B cell (primary cell): ENCODE results near the gene PIN4. TPM values are rescaled to one million over a fixed set of nuclear protein-coding genes. Genes with fewer than 3 reads are reported as not detected.

Experiments
- ATAC-seq: fragments of 200-7000 bp; cut with Tn5 transposase; one replicate; pipeline ENCODE4 v1.10.0; 2021; ENCODE audit warnings: low read depth, mild to moderate bottlenecking, moderate number of reproducible peaks, moderate library complexity
- CTCF ChIA-PET: fragments of 350-600 bp; sonication (Branson Sonifier 250); formaldehyde crosslinking; loops from one replicate; lab custom pipeline; 2021; ENCODE audit warnings: antibody characterized with exemption, inconsistent platforms; lab: Charles Lee
- POLR2A ChIA-PET: fragments of 350-600 bp; sonication (Branson Sonifier 250); formaldehyde crosslinking; loops from one replicate; lab custom pipeline; 2021; ENCODE audit warnings: antibody characterized with exemption; lab: Charles Lee
- DNase-seq: peaks from one replicate; pipeline ENCODE4 v3.0.0; 2013
- H2AFZ ChIP-seq: 2 replicates; pipeline ENCODE4 v1.6.1; 2012; ENCODE audit warnings: mild to moderate bottlenecking, low read depth, low read length; ENCODE audit not compliant: insufficient read depth, poor library complexity, severe bottlenecking
- H3K27ac ChIP-seq, 2 donors: 1 replicate in 1 of 2; 2 replicates in 1 of 2; pipeline ENCODE4 v1.5.1; 2012 to 2013; ENCODE audit warnings: low read length in 2 of 2, mild to moderate bottlenecking in 2 of 2, moderate library complexity in 1 of 2
- H3K27me3 ChIP-seq, 4 experiments: fragments of 200-600 bp in 1 of 4; sonication (generic) in 1 of 4; replicated peaks in 1 of 4; 1 replicate in 2 of 4; 2 replicates in 2 of 4; pipeline versions ENCODE4 v1.6.1 to v1.7.0; 2013 to 2016; ENCODE audit warnings: low read length in 3 of 4, mild to moderate bottlenecking in 2 of 4, mixed read lengths in 1 of 4, moderate library complexity in 1 of 4; ENCODE audit not compliant: insufficient read depth in 4 of 4, control insufficient read depth in 3 of 4; ENCODE audit errors: control extremely low read depth in 1 of 4
- H3K36me3 ChIP-seq, 2 experiments: replicated peaks in 1 of 2; 1 replicate in 1 of 2; 2 replicates in 1 of 2; pipeline versions ENCODE4 v1.6.1 to v1.7.1; 2013; ENCODE audit warnings: low read length in 1 of 2; ENCODE audit not compliant: insufficient read depth in 2 of 2, control insufficient read depth in 1 of 2; ENCODE audit errors: control extremely low read depth in 1 of 2, extremely low read depth in 1 of 2
- H3K4me1 ChIP-seq, 2 donors: fragments of 200-600 bp in 1 of 2; sonication (generic) in 1 of 2; 1 replicate in 1 of 2; 2 replicates in 1 of 2; pipeline versions ENCODE4 v1.5.1 to v1.6.1; 2013 to 2017; ENCODE audit warnings: low read length in 2 of 2; ENCODE audit not compliant: control insufficient read depth in 2 of 2, insufficient read depth in 2 of 2
- H3K4me2 ChIP-seq: replicated peaks from 2 replicates; pipeline ENCODE3; 2012; ENCODE audit warnings: mild to moderate bottlenecking, low read depth, low read length; ENCODE audit not compliant: poor library complexity, severe bottlenecking
- H3K4me3 ChIP-seq, 5 experiments: fragments of 200-600 bp in 1 of 5; sonication (generic) in 1 of 5; 1 replicate in 3 of 5; 2 replicates in 2 of 5; pipeline versions ENCODE4 v1.5.1 to v1.7.0; 2011 to 2016; ENCODE audit warnings: low read length in 4 of 5, mild to moderate bottlenecking in 4 of 5, low read depth in 2 of 5, control low read depth in 1 of 5, moderate library complexity in 1 of 5; ENCODE audit not compliant: insufficient read depth in 1 of 5; ENCODE audit errors: control extremely low read depth in 1 of 5, extremely low read depth in 1 of 5
- H3K79me2 ChIP-seq: fragments of 200-600 bp; sonication (generic); one replicate; pipeline ENCODE4 v1.6.0; 2016; ENCODE audit warnings: low read length; ENCODE audit not compliant: control insufficient read depth, insufficient read depth
- H3K9ac ChIP-seq: fragments of 200-600 bp; sonication (generic); 2 replicates; pipeline ENCODE4 v1.6.1; 2017; ENCODE audit warnings: mild to moderate bottlenecking, low read length, moderate library complexity
- H3K9me3 ChIP-seq, 3 donors: one replicate each; pipeline versions ENCODE4 v1.6.1 to v1.7.1; 2013; ENCODE audit warnings: low read length in 2 of 3; ENCODE audit not compliant: control insufficient read depth in 2 of 3, insufficient read depth in 1 of 3; ENCODE audit errors: control extremely low read depth in 1 of 3
- H4K20me1 ChIP-seq: 2 replicates; pipeline ENCODE4 v1.6.0; 2012; ENCODE audit warnings: mild to moderate bottlenecking, low read length; ENCODE audit not compliant: insufficient read depth, control insufficient read depth, poor library complexity, severe bottlenecking
- H3K27ac Mint-ChIP-seq: one replicate; pipeline ENCODE4 v1.8.0; 2021; ENCODE audit warnings: mixed read lengths
- H3K27me3 Mint-ChIP-seq: one replicate; pipeline ENCODE4 v1.8.0; 2021; ENCODE audit warnings: mixed read lengths
- H3K4me1 Mint-ChIP-seq: one replicate; pipeline ENCODE4 v1.8.0; 2021; ENCODE audit warnings: mixed read lengths
- H3K4me3 Mint-ChIP-seq: one replicate; pipeline ENCODE4 v1.8.0; 2021; ENCODE audit warnings: mixed read lengths
- H3K9me3 Mint-ChIP-seq: one replicate; pipeline ENCODE4 v1.8.0; 2022; ENCODE audit warnings: mixed read lengths; ENCODE audit not compliant: insufficient read depth
- CTCF ChIP-seq: fragments of 200-600 bp; IDR thresholded peaks from one replicate; pipeline ENCODE4 v1.8.0; 2022; ENCODE audit warnings: antibody characterized with exemption, mild to moderate bottlenecking
- EZH2 ChIP-seq: IDR thresholded peaks from 2 replicates; pipeline ENCODE4 v1.6.1; 2012; ENCODE audit warnings: borderline replicate concordance, low read depth, mild to moderate bottlenecking, moderate library complexity, low read length; ENCODE audit not compliant: insufficient read depth, poor library complexity, severe bottlenecking
- WGBS: methylation state at CpG from one replicate; pipeline ENCODE4 v1.1.5; 2013; ENCODE audit warnings: missing lambda C conversion rate; ENCODE audit not compliant: insufficient coverage; 5-methylcytosine and 5-hydroxymethylcytosine counted together
- intact Hi-C: fragments of 100-400 bp; cut with micrococcal nuclease; formaldehyde crosslinking; loops from one replicate; pipeline ENCODE4 v1.10.0; 2022
- polyA plus RNA-seq: library from polyadenylated mRNA; depleted of rRNA; stranded (reverse); fragments of >200 nt; gene quantifications from 2 replicates; pipeline ENCODE4 v1.2.3, GENCODE V29; 2012
- total RNA-seq, 2 donors: library from RNA; stranded (reverse); fragments of 120-200 nt in 1 of 2; gene quantifications; 1 replicate in 1 of 2; 2 replicates in 1 of 2; pipeline versions ENCODE4 v1.2.3 to v1.2.4, GENCODE V29; 2013 to 2022

Gene PIN4
- total and polyA plus RNA-seq, 2 donors (not counting 1 experiment from before 2014, with no cell fraction given), result 2.5 to 16.0 TPM

DNA sequence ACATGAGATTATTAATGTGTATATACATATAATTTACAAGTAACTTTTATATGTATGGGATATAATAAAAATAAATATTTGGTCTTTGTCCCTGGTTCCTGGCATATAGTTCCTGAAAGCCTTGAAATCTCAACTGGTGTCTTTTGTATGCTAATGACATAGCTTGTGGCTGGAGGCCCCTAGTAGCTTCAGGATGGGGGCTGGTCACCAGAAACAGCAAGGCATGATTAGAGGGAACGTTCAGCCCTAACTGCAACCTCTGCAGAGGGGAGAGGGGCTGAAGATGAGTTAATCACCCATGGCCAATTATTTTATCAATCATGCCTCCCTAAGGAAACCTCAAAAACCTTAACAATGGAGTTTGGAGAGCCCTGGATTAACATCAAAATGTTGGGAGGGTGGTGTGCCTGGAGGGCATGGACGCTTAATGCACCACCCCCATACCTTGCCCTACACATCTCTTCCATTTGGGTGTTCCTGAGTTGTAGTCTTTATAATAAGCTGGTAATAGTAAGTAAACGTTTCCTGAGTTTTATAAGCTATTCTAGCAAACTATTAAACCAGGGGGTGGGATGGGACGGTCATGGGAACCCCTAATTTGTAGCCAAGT lies 21.3 kb downstream of the PIN4 start:
- CTCF ChIA-PET, result no interaction called here

More for the DNA sequence above, 21.3 kb downstream of the PIN4 start:
- Histone ChIP-seq H2AFZ (no peak overlapping the region), H3K36me3 (peaks cover 0 to 9% of the 10 kb centered on the region in 2 experiments), H3K27me3 (no peaks in the 10 kb centered on the region), H3K4me2 (no peak overlapping the region), H3K79me2 (no peaks in the 10 kb centered on the region), H3K27ac (no peak overlapping the region), H3K4me3 (no peak overlapping the region), H4K20me1 (no peaks in the 10 kb centered on the region), H3K9ac (no peak overlapping the region), H3K9me3 (no peaks in the 10 kb centered on the region), H3K4me1 (no peaks in the 10 kb centered on the region)
- no peak overlapping the region for H3K4me3 Mint-ChIP-seq
- intact Hi-C loops, result no loop called here
- WGBS, result no CpG with 5 or more reads among the region's 4 CpGs
- no peak overlapping the region for H3K27ac Mint-ChIP-seq
- ATAC-seq, result no peak
- H3K9me3 Mint-ChIP-seq, result no peaks in the 10 kb centered on the region
- H3K27me3 Mint-ChIP-seq, result no peaks in the 10 kb centered on the region
- POLR2A ChIA-PET, result interaction anchor here (0.5 kb wide), 1 partner anchor 36 kb away, joined by 5 read pairs; no protein-coding TSS in a partner anchor
- H3K4me1 Mint-ChIP-seq, result no peaks in the 10 kb centered on the region
- TF ChIP-seq CTCF, result no peak
- no peak for TF ChIP-seq EZH2
- DNase-seq, result no peak
